Stimulated activated CD8-positive, alpha-beta memory T cell treated with anti-CD3 and anti-CD28 coated beads, Interleukin-15, amount 100 ng/mL, for 48 hours (primary cell): ENCODE data around the gene SWI5.
A peak's percentile ranks its signal among the peaks of the same experiment; 100 is the strongest.
"Not testable (repeated sequence)": the region's sequence is repeated elsewhere in the genome, so short reads cannot be mapped to it uniquely, and the experiment has no call there.

Experiments used
- DNase-seq, 2 donors: peaks; one replicate each; pipeline ENCODE4 v3.0.0-alpha.2; 2020; ENCODE audit warnings: low read depth in 2 of 2

Gene SWI5

DNA sequence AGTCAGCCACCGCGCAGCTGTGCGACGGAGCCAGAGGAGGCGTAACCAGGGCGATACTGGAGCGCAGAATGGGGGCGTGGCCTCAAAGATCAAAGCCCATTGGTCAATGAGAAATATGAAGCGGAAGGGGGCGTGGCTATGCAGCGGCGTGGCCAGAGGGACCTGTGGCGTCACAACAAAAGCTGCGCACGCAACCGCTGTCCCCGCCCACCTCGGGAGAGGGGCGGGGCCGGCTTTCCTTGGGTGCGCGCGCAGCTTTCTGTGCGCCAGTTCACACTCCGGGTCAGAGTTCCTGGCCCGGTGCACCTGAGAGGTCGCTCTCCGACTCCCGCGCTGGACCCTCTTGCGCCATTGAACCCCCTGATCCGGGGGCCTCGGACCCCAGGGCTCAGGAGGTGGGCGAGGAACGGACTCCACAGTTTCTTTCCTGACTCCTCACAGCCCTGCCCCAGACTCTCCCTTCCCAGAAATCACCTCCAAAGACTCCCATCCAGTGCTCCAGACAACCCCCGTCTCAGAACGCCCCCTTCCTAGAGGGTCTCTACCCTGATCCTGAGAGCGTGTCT, at the start of gene SWI5:
SWI5 (plus strand) TSS at position 269 of the 566 bp plus-strand sequence.
- DNase-seq, result peak; percentile 99

DNA sequence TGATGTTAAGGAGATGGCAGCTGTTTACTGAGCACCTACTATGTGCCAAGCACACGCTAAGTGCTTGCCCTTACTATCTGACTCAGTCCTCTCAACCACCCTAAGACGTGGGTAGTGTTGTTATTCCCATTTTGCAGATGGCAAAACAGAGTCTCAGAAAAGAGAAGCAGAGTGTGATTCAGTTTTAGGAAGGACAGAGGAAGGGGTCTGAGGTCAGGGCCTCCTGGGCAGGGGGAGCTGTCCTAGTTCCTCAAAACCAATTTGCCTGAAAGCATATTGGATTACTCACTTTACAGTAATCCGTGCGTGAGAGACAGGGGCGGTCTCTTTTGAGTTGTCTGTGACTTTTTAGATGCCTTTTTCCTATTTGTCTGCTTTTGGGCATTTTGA, 49.7 kb upstream of the SWI5 start:
- DNase-seq, result no peak

DNA sequence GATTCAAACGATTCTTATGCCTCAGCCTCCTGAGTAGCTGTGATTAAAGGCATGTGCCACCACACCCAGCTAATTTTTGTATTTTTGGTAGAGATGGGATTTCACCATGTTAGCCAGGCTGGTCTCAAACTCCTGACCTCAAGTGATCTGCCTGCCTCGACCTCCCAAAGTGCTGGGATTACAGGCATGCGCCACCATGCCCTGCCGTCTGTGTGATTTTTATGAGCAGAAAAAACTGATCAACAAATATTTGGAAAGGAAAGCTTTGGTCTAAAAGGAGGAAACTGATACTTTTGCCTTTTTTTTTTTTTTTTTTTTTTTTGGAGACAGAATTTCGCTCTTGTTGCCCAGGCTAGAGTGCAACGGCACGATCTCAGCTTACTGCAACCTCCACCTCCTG, 45.2 kb upstream of the SWI5 start:
- not testable (repeated sequence) for DNase-seq

DNA sequence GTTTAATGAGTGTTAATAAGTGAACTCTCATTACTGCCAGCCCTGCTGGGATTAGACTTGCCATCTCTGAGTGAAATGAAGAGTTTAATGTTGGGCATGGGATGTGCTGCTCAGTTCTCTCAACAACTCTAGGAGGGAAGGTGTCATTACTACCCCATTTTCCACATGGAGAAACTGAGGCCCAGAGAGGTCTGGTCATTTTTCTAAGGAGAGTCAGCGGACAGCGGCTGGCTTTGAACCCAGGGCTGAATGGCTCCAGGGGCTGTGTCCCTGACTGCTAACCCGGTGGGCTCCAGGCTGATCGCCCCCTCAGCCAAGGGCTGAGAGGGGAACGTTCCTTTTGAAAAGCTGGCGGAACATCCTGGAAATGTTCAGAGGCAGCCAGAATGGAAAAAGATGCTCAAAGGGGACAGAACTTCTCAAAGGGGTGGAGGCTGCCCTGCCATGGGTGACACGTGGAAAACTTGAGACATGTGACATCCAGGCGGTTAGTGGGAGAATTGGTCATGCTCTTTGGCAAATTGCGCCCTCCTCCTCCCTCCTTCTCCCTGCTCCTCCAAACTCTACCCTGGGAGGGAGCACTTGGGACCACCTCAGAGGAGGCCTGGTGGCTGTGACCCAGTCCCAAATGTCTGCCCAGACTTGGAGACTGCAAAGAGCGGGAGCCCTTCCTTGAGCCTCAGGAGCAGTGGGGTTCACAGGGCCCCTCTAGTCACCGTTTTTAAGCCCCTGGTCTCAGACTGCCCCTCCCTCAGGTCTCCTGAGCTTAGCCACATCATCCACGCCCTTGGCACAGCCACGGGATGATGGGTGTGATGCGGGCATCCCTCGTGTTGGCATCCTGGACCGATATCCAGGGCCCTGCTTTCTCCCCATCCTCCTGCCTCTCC, 44.2 kb upstream of the SWI5 start:
- no peak for DNase-seq

DNA sequence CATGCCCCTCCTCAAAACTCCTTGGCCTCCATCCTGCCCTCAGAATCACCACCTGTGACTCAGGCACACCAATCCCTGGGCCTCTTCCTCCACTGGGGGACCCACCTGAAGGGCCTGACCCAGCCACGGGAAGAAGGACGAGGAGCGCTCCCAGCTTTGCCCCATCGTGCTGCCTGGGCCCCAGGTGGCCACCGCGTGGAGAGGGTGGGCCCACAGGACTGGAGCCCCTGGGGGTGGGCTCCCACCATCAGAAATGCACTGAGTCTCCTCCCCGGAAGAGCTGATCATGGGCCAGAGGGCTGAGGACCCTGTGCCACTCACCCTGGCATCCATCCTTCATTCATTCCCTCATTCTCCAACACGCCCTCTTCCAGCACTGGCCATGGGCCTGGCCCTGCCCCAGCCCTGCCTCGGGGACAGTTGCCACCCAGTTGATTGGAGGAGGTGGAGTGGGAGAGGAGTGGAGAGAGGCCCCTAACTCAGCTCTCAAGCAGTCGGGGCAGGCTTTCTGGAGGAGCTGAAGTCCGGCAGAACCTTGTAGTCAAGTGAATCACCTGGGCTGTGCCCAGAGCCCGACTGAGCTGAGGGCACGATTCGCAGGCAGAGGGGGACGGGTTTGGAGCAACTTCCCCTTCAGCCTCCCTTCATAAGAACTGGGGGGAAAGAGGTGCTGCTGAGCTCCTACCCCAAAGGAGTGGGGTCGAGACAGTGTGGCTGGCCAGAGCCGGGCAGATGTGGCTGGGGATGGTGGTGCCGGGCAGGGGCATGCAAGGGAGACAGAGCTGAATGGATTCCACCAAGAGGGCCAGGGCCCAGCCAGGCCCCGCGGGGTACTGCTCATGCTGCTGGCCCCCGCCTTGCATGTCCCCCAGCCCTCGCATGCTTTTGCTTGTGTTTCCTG, 43.3 kb upstream of the SWI5 start:
- no peak for DNase-seq

DNA sequence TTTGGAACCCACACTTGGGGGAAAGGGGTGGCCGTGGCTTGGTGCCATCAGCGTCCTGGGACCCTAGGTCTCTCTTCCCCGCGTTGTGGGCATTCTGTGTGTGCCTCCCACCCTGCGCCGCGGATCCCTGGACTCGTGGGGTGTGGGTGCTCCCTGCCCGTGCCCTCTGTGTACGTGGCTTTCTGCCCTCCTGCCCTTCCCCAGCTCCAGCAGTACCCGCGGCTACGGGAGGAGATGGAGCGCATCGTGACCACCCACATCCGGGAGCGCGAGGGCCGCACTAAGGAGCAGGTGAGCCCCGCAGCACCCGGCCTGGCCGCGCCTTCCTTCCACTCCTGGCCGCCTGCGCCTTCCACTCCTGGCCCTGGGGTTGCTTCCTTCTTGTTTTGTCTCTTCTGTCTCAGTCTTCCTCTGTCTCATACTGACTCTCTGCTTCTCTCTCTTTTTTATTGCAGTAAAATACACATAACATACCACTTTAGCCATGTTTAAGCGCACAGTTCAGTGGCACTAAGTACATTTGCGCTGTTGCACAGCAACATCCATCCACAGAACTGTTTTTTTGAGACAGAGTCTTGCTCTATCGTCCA, 42.2 kb upstream of the SWI5 start:
- DNase-seq, result no peak

DNA sequence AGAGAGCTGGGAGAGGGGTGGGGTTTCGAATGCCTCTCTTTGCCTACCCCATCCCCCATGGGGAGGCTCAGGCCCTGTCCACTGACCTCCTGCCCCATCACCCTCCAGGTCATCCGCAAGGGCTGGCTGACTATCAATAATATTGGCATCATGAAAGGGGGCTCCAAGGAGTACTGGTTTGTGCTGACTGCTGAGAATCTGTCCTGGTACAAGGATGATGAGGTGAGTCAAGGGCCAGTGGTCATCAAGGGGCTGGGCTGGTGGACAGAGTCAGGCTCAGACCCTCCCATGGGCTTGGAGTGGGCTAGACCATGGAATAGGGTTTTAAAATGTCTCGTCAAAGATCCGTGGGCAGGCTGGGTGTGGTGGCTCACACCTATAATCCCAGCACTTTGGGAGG, 34.0 kb upstream of the SWI5 start:
- DNase-seq, result no peak

DNA sequence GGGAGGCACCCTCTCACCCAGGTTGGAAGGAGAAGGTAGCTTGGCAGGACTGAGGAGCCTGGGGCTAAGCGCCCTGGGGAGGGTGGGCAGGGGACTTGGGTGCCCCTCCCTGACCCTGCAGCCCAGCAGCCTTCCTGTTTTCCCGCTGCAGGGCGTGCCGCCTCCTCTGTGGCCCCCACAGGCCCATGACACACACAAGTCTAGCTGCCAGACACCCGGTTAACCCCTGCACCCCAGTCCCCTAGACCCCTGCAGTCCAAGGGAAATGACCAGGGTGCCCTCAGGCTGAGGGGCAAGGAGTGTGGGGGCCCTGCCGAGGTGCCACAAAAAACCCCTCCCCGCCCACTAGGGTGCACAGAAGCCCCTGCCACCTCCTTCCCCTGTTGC, 33.3 kb upstream of the SWI5 start:
- DNase-seq, result no peak

DNA sequence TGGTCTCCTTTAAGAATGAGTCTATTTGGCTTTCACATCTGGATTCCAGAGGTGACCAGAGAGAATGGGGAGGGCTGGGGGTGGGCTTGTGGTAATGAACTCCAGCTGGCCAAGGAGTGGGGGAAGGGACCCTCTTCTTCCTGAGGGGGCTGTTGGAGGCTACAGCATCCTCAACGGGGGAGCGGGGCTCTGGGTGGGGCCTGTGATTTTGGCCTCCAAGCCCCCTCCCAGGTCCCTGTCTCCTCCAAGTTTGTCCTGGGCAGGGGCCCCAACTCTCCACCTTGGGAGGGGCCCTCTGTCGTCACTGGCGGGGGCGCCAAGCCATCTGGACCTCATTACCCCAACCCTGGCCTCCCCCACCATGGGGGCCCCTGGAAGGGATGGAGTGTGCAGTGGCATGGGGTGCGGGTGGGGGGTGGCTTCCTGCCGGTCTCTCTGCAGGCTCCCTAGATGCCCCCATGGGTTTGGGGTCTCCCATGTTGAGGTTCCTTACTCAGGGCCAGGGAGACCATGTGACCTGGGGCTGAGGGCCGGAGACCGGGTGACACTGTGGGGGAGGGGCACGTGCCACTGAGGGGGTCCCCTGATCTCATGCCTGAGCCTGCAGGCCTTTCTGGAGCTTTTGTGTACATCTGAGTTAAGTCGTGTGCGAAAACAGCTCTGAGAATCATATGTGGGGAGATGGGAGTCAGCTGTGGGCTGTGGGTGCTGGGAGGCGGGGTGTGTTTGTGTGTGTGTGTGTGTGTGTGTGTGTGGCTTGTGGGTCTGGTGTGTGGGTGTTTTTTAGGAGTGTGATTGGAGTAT, 32.7 kb upstream of the SWI5 start:
- DNase-seq, result no peak

DNA sequence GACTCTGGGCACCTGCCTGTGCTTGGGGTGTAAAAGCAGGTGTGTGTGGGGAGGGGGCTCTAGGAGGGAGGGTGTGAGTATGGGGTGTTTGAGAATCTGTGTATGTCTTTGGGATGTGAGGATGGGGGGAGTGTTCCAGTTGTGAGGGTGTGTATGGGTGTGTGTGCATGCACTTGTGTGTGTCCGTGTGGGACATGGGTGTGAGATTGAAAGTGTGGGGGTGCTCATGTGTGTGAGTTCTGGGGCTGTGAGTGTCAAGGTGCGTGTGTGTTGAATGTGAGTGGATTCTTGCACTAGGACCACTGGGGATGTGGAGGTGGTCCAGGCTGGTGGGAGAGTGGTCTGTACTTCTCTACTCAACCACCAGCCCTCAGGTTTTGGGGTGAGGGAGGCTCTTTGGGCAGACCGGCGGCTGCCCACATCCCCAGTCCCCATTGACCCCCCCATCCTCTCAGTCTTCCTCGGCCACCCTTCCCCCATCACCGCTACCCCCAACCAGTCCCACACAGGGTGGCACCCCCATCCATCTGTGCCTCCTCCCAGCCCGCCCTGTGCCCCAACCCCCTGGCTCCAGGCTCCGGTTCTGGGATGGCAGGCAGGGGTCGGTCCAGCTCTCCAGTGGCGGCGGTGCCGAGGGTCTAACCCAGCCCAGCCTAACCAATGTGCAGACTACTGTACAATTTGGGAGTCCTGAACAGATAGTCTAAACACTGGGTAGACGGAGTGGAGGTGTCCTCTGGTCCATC, 31.8 kb upstream of the SWI5 start:
- no peak for DNase-seq

DNA sequence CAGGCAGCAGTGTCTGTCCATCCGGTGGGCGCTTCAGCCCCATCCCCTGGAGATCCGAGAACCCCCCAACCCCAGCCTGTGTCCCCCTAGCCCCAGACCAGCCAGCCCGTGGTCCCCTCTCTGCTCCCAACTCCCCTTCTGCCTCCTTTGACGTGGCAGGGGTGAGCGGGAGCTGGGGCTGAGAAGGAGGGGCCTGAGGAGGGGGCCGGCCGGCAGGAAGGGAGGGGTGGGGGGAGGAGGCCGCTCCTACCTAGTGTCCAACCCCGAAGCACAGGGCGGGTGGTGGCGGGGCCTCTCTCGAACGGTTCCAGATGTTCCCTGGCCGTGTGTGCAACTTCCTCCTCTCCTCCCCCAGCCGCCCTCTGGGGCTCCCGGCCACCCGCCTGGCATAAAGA, 31.2 kb upstream of the SWI5 start:
- no peak for DNase-seq

DNA sequence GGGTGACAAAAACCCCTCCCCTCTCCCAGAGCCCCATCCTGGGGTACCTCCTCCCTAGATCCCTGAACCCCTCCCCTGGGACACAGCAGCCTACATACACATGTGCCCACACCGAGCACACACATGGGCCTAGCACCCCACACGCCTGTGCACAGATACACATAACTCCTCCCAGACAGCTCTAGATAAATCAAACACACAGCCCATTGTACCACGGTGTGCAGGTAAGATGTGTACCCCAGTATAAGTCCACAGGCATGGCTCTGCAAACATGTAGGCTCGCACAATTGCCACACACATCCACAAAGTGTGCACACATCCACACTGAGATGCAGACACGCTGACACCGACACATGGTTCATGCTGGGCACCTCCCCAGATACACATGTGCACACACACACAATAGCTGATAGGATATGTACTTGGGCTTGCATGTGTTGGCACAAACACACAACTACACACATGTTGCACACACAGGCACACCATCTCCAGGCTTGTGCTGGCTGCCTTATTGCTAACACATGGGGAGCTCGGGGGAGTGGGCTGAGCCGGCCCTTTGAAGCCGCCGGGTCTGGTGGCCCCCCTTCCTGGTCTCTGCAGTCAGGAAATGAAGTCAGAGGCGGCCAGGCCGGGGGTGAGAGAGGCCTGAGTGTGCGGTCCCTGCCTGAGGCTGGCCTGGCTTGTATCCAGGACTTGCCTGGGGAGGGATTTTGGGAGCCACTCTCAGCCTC, 30.5 kb upstream of the SWI5 start:
- no peak for DNase-seq

DNA sequence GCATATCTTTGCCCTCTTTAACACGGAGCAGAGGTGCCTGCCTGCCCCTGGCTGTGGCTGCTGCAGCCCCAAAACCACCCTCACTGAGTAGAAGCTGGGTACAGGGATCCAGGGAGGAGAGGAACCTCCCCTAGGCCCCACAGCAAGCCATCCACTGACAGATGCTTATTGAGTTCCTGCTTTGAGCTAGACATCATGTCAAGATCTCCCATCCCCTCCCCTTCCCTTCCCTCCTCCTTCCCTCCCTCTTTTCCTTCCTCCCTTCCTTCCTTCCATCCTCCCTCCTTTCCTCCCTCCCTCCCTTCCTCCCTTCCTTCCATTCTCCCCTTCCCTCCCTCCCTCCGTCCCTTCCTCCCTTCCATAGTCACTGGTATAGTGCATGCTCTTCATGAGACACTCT, 29.6 kb upstream of the SWI5 start:
- no peak for DNase-seq

DNA sequence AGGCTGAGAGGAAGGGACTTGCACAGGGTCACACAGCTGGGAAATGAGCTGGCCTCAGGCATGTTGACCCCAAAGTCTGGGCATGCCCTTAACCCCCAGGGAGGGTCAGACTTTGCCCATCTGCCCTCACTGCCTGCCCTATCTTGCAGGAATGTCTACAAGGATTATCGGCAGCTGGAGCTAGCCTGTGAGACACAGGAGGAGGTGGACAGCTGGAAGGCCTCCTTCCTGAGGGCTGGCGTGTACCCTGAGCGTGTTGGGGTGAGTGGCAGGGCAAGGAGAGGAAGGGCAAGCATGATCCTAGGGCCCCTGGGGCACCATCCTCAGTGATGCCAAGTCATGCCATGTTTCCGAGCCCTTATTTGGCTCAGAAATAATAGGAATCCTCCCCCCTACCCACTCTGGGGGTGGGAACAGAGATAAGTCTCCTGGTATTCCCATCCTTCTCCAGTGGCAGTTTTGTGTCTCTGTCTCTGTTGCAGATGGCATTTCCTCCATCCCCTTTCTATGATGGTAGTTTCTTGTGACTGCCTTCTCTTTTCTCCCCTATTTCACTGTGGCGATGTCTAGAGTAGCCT, 28.8 kb upstream of the SWI5 start:
- DNase-seq, result no peak

DNA sequence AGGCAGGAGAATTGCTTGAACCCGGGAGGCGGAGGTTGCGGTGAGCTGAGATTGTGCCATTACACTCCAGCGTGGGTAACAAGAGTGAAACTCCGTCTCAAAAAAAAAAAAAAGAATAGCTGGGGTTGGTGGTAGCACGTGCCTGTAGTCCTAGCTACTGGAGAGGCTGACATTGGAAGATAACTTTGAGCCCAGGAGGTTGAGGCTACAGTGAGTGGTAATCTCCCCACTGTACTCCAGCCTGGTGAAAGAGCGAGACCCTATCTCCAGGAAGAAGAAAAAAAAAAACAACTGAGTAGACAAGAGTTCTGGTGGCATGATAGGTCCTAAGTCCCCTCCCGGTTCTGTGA, 26.5 kb upstream of the SWI5 start:
- DNase-seq, result no peak

DNA sequence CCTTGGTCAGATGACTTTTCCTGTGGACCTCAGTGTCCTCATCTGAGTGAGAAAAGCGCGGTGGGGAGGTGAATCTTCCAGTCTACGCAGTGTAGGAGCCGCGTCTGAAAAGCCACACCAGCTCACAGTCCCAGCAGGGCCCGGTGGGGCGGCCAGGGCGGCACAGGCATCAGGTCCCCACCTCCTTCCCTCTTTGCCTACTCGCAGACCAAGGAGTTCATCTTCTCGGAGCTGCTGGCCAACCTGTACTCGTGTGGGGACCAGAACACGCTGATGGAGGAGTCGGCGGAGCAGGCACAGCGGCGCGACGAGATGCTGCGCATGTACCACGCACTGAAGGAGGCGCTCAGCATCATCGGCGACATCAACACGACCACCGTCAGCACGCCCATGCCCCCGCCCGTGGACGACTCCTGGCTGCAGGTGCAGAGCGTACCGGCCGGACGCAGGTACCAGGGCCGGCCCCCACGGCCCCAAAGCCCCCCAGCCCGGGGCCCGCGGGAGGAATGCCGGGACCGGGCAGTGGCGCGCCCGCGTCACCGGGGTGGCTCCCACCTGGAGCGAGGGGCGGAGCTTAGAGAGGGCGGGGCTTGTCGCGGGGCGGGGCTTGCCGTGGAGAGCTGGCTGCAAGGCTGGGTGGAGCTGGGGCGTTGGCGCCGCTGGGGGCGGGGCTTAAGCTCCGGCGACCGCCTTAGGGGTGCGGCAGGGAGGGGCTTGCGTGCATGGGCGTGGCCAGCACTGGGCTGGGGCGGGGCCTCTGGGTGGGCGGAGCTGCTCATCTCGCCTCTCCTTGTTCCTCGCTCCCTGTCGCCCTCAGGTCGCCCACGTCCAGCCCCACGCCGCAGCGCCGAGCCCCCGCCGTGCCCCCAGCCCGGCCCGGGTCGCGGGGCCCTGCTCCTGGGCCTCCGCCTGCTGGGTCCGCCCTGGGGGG, 25.9 kb upstream of the SWI5 start:
- DNase-seq, result peak; percentile 93 to 94

DNA sequence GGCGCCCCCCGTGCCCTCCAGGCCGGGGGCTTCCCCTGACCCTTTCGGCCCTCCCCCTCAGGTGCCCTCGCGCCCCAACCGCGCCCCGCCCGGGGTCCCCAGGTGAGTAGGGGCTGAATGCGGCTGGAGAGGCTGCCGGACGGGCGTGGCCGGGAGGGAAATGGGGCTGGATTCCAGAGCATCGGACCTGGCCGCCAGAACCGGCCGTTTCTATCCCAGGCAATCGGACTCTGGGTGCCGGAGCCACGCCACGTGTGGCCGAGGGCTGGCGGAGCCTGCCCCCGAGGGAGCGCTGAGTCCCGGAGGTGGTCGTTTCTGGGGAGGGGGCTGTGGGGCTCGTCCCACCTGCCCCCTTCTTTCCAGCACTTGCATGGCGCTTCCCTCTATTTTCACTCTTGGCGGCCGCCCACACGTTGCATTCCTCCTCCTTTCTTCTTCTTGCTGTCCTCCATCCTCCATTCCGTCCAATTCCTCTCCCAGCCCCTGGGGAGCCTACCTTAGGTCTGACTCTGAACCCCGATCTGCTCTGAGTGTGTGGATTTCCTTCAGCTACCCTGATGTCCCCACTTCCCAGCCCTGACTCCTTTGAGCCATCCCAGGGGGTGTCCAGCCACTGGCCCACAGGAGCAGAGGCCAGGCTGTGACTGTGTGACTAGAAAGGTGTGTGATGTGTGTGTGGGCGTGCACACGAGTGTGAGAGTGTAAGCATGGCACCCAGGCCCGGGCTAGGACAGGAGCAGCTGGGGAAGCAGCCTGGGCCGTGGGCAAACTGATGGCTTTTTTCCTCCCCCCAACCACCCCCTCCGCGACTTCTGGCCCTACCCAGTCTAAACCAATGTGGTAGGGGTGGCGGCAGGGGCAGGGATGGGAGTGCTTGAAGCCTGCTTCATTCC, 25.0 kb upstream of the SWI5 start:
- DNase-seq, result no peak

DNA sequence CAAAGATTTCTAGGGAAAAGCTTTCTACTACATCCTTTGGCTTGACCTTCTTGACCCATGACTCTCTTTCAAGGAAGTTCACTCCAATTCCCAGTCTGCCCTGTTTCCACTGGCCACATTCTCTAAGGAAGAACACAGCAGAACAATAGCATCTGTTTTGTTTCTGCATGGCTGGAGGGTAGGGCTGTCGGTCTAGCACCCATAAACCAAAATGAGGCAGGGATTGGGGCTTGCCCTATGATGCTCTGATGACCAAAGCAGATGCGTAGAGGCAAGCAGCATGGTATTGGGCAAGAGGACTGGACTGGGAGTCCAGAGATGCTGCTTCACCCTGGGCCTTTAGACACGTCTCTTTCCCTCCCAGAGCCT, 24.4 kb upstream of the SWI5 start:
- DNase-seq, result no peak
